HL-60 (cell line): ENCODE measurements around the gene SUPT4H1.
"Not testable (repeated sequence)": the region's sequence is repeated elsewhere in the genome, so short reads cannot be mapped to it uniquely, and the experiment has no call there.

Experiments
- DNase-seq, 2 experiments: peaks; one replicate each; pipeline ENCODE4 v3.0.0-alpha.2; 2010 to 2020; ENCODE audit warnings: low read depth in 1 of 2, low spot score in 1 of 2
- H3K27ac ChIP-seq: fragments of 250-450 bp; sonication (Bioruptor Pico); replicated peaks from 2 replicates; pipeline ENCODE4 v1.5.1; 2020; ENCODE audit warnings: mild to moderate bottlenecking, moderate library complexity
- H3K27me3 ChIP-seq: fragments of 250-450 bp; sonication (Bioruptor Pico); 2 replicates; pipeline ENCODE4 v1.5.1; 2021; ENCODE audit warnings: mild to moderate bottlenecking, moderate library complexity; ENCODE audit not compliant: insufficient read depth, poor library complexity, severe bottlenecking
- H3K4me3 ChIP-seq: replicated peaks from 2 replicates; pipeline ENCODE4 v1.5.1; 2011; ENCODE audit warnings: mild to moderate bottlenecking, control low read depth, low read length; ENCODE audit not compliant: insufficient read depth
- GABPA ChIP-seq: IDR thresholded peaks from 2 replicates; pipeline ENCODE4 v1.6.1; 2012; ENCODE audit warnings: low read depth
- POLR2AphosphoS5 ChIP-seq: IDR thresholded peaks from 2 replicates; pipeline ENCODE4 v1.6.1; 2012; ENCODE audit warnings: low read depth
- REST ChIP-seq: IDR thresholded peaks from 2 replicates; pipeline ENCODE4 v1.6.1; 2012; ENCODE audit warnings: low read depth; ENCODE audit not compliant: insufficient replicate concordance
- SPI1 ChIP-seq: IDR thresholded peaks from 2 replicates; pipeline ENCODE4 v1.6.1; 2012; ENCODE audit warnings: low read depth, mild to moderate bottlenecking, borderline replicate concordance
- TF ChIP-seq, protein P1 (sequence below): IDR thresholded peaks from one replicate; pipeline ENCODE4 v1.5.1; 2011; ENCODE audit warnings: low read length, control low read depth, inconsistent platforms; ENCODE audit not compliant: insufficient read depth

SUPT4H1 gene

DNA sequence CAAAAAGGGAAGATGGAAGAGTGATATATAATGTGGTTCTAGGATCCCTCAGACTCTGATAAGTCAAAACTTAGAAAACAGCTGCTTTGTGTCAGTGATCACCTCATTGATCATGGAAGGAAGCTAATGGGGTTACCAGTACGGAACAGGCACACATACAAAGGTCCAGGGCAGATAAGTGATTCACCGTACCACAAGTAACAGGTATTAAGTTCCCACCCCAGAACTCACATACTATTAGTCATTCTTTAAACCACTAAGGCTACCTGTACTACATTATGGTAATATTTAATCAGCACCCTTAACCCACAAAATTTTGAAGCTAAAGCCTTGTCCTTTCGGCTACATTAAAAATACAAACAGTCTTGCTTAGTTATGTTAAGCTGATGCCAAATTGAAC is 48.0 kb upstream of the SUPT4H1 start:
- TF ChIP-seq POLR2AphosphoS5 (no peak), GABPA (no peak), REST (no peak), SPI1 (no peak)
- TF ChIP-seq, protein P1, sequence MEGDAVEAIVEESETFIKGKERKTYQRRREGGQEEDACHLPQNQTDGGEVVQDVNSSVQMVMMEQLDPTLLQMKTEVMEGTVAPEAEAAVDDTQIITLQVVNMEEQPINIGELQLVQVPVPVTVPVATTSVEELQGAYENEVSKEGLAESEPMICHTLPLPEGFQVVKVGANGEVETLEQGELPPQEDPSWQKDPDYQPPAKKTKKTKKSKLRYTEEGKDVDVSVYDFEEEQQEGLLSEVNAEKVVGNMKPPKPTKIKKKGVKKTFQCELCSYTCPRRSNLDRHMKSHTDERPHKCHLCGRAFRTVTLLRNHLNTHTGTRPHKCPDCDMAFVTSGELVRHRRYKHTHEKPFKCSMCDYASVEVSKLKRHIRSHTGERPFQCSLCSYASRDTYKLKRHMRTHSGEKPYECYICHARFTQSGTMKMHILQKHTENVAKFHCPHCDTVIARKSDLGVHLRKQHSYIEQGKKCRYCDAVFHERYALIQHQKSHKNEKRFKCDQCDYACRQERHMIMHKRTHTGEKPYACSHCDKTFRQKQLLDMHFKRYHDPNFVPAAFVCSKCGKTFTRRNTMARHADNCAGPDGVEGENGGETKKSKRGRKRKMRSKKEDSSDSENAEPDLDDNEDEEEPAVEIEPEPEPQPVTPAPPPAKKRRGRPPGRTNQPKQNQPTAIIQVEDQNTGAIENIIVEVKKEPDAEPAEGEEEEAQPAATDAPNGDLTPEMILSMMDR: no peak
- no peak for DNase-seq
- Histone ChIP-seq H3K4me3 (no peak overlapping the region), H3K27me3 (peaks cover 16% of the 10 kb centered on the region), H3K27ac (no peak overlapping the region)

GRCh38 chr17:58398574-58399266 is 46.7 kb upstream of the SUPT4H1 start:
- peaks cover 16% of the 10 kb centered on the region for H3K27me3 ChIP-seq
- no peak overlapping the region for H3K27ac ChIP-seq
- no peak overlapping the region for H3K4me3 ChIP-seq
- TF ChIP-seq POLR2AphosphoS5 (no peak), SPI1 (no peak)
- TF ChIP-seq, protein P1: no peak
- DNase-seq: no peak

- not testable (repeated sequence) for H3K4me3 ChIP-seq, H3K27ac ChIP-seq, DNase-seq
- H3K27me3 ChIP-seq: peaks cover 13% of the 10 kb centered on the region
Measured at GRCh38 chr17:58397421-58397820, 45.4 kb upstream of the SUPT4H1 start.

GRCh38 chr17:58396173-58396572 is 44.2 kb upstream of the SUPT4H1 start:
- no peak for DNase-seq
- Histone ChIP-seq H3K27ac (no peak overlapping the region), H3K4me3 (no peak overlapping the region), H3K27me3 (peaks cover 13% of the 10 kb centered on the region)
- no peak for TF ChIP-seq GABPA
- TF ChIP-seq REST: no peak
- no peak for TF ChIP-seq POLR2AphosphoS5
- TF ChIP-seq, protein P1: no peak
- TF ChIP-seq SPI1: no peak
